HG03066 (cell line): Measurements from ENCODE around the gene SLC16A12.

Experiments
- ATAC-seq: cut with Tn5 transposase; IDR thresholded peaks from one replicate; pipeline ENCODE4 v1.9.1; 2021; ENCODE audit warnings: low read depth; ENCODE audit not compliant: unreplicated experiment

SLC16A12 gene

GRCh38 chr10:89535171-89536012 lies at the start of gene SLC16A12:
Gene SLC16A12 (minus strand): TSS chr10:89535594. CDS start chr10:89462578, 73,016 bp downstream.
- ATAC-seq: no peak

GRCh38 chr10:89582022-89582421 lies 46.6 kb upstream of the SLC16A12 start:
- no peak for ATAC-seq

- ATAC-seq: no peak
Measured at GRCh38 chr10:89580243-89580642, 44.8 kb upstream of the SLC16A12 start.

- no peak for ATAC-seq
Measured at GRCh38 chr10:89576696-89577095, 41.3 kb upstream of the SLC16A12 start.

- no peak for ATAC-seq
Measured at GRCh38 chr10:89576022-89576421, 40.6 kb upstream of the SLC16A12 start.

- no peak for ATAC-seq
Measured at GRCh38 chr10:89575031-89575430, 39.6 kb upstream of the SLC16A12 start.

- ATAC-seq: no peak
Measured at GRCh38 chr10:89574368-89574767, 39.0 kb upstream of the SLC16A12 start.

- ATAC-seq: no peak
Measured at GRCh38 chr10:89567576-89568245, 32.3 kb upstream of the SLC16A12 start.

GRCh38 chr10:89566992-89567391 lies 31.6 kb upstream of the SLC16A12 start:
- no peak for ATAC-seq

- no peak for ATAC-seq
Measured at GRCh38 chr10:89566095-89566950, 30.9 kb upstream of the SLC16A12 start.

GRCh38 chr10:89565180-89565579 lies 29.8 kb upstream of the SLC16A12 start:
- ATAC-seq: no peak

GRCh38 chr10:89563861-89564478 lies 28.6 kb upstream of the SLC16A12 start:
- no peak for ATAC-seq

- no peak for ATAC-seq
Measured at GRCh38 chr10:89563311-89563710, 27.9 kb upstream of the SLC16A12 start.

- no peak for ATAC-seq
Measured at GRCh38 chr10:89556600-89556999, 21.2 kb upstream of the SLC16A12 start.

GRCh38 chr10:89555688-89556445 lies 20.5 kb upstream of the SLC16A12 start:
- no peak for ATAC-seq

- no peak for ATAC-seq
Measured at GRCh38 chr10:89554433-89554832, 19.0 kb upstream of the SLC16A12 start.

- no peak for ATAC-seq
Measured at GRCh38 chr10:89553064-89553734, 17.8 kb upstream of the SLC16A12 start.

GRCh38 chr10:89552213-89552612 lies 16.8 kb upstream of the SLC16A12 start:
- ATAC-seq: no peak

GRCh38 chr10:89550509-89550908 lies 15.1 kb upstream of the SLC16A12 start:
- no peak for ATAC-seq
